HG02943 (cell line): ENCODE measurements around the gene CEPT1.

Source experiments
- ATAC-seq: cut with Tn5 transposase; IDR thresholded peaks from one replicate; pipeline ENCODE4 v1.9.1; 2021; ENCODE audit warnings: mild to moderate bottlenecking, low read depth, moderate library complexity; ENCODE audit not compliant: unreplicated experiment

CEPT1 gene

DNA sequence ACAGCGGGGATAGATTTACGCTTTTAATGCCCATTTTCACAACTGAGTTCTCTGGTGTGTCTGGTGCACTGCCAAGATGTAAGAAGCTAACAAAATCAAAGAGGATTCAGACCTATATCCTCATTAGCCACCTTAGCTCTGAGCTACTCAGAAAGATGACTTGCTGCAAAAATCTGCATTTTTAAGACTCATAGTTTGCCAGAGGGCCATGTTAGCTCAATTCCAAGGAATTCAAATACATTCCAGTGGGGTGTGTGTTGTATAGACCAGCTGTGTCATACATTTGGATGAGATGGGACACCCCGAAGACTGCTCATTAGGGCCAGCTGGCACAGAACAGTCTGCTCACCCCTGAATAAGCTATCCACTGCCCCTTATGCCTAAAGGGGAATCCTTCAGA, 51.5 kb downstream of the CEPT1 start:
- ATAC-seq = no peak

DNA sequence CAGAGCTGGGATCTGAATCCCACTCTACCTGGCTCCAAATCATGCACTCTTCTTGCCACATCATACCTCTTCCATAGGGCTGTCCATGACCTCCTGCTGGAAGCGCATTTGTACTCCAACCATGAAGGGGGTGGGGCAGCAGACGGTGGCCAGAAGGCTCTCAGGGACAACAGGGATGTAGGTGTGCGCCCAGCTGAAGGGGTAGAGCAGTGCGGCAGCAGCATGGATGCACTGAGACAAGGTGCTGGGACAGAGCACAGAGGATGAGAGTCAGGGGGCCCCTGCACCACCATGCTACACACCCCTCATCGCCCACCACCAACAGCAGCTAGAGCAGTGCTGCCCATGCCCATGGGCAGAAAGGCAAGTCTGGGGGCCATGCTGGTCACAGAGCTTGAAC, 52.1 kb downstream of the CEPT1 start:
- no peak for ATAC-seq

DNA sequence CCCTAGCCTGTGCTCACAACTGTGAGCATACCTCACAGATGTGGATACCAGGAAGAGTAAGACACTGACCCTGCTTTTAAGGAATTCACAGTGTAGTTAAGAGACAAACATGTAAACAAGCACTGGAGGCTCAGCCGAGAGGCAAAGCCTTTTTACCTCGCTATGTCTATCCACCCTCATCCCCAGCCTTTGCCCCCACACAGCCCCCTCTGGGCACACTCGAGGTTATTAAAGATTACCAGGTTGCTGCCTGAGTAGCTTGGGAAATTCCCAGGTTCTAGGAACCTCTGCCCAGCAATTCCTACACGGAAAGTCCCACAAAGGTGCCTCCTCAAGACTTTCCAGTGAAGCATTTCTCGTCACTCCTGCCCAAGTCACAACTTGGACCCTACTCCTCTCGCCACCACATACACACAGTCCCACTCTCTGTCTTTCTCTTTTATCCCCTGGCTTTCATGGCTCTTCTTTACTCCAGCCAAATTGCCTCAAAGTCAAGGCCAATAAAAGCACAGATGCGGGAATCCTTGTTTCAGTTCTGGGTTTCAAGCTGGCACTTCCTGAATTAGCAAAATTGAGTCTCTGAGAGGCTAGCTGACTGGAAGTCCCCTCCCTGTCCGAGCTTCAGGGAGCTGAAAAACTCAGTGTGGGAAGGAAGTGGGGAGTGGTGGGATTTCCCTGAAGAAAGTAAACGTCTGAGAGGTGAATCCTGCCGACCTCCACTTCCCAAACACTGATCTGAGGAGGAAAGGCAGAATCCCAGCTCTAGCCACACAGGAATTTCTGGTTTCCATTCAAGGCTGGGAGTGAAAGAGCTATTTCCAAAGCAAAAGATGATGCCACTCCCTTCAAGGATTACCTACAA, 52.9 kb downstream of the CEPT1 start:
- ATAC-seq = no peak

DNA sequence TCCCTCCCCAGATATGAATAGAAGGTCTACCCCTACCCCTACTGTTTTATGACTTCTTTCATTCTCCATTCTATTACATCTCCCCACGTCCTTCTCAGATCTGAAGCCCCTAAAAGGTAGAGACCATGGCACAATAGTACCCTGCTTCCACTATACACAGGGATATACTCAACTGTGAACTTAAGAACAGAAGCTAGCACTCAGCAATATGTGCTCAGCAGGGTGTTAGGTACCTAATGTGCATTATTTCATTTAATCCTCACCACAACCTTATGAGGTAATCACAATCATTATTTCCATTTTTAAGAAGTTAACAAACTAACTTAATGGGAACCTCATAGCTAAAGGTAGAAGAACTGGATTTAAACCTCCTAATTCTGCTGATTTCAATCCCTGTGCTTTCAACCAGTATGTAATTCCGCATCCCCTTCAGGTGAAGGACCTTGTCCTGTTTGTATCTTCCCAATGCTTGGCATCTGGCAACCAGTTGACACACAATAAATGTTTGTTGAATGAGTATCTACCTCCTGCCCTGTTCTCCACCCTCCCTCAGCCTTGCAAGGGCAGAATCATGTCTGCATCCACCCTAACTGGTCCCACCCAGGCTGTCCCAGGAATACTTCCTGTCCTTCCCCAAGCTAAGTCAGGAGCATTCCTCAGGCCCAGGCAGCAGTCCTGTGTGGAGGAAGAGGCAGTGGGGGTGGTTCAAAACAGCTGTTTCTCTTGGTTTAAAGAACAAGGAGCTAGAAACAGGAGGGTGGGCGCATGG, 53.9 kb downstream of the CEPT1 start:
- no peak for ATAC-seq

DNA sequence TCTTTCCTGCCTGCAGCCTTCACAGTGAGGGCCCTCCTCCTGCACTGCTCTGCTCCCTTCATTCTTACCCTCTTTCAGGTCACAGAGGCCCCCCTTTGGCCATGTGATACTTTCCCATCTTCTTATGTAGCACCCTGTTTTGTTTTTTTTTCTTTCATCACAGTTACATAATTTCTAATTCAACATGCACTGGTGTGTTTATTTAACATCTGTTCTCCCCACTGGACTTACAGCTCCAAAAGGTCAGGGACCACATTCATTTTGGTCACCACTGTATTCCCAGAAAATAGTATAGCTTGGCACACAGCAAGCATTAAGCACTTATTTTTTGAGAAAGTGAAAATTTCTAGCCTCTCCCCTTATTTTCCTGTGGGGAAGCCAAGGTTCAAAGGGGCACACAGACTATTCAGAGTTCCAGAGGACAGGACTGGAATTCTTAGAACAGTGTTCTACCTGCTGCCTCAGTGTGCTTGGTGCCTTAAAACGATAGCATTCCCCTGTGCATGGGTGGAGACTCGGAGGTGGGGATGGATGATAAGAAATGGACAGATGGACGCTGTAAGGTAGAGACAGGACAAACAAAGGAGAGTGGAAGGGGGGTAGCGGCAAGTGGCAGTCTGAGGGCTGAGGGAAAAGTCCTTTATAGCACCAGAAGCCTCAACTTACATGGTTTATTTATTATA, 55.1 kb downstream of the CEPT1 start:
- ATAC-seq = no peak

DNA sequence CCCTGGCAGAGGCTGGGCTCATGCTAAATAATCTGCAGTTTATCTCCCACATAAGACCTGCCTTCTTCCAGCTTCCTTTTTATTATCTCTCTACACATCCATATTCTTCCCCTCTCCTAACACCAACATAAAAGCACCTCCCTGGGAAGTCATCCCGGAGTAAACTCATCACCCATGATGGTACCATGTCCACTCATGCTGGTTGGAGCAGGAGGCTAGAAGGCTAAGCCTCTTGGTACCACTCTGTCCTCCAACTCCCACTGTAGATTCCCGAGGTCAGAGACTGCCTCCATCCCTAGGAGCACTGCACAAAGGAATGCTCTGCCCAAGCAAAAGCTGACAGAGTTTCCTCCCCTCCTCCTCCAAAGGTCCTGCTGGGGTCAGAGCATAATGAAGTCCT, 56.2 kb downstream of the CEPT1 start:
- no peak for ATAC-seq

DNA sequence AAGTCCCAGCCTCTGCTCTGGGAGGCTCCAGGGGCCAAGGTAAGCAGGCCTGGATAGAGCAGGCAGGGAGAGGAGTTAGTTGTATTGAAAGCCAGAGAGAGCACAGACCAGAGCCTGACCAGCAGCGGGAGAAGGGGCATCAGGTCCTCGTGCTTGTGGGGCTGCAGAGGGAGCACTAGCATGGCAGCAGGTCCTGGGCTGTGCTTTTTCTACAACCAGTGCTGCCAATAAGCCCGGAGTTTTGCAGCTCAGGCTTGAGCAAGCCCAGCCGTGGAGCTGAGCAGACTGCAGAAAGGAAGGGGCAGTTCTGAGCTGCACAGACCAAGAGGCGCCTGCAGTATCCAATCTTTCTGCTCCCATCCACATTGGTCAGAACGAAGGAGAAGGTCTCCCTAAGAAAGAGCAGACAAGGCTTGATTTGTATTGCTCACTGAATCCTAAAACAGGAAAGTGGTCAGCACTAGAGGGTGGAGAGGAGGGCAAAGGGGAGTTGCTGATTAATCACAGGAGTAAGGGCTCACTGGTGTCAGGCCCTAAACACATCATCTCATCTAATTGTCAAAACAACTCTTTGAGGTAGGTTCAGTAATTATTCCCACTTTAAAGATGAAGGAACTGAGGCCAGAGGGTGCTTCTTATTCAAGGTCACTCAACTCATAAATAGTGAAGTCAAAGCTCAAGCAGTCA, 57.7 kb downstream of the CEPT1 start:
- ATAC-seq = no peak

DNA sequence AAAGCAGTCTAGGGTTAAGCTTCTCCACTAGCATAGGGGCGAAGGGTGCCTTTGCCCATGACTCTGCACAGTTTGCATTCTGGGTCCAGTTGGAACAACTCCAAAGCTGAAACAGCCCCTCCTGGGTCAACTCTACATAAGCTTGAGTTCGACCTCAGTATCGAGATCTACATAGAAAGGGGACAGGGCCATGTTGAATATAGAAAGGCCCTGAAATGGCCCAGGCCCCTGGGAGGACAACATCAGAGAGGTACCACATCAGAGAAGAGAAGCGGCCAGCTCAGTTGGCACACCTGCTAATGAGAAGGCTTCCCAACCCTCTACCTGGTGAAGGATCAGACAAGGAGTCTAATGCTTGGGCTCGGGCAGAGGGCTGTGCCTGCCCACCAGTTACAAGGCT, 58.8 kb downstream of the CEPT1 start:
- ATAC-seq = no peak

DNA sequence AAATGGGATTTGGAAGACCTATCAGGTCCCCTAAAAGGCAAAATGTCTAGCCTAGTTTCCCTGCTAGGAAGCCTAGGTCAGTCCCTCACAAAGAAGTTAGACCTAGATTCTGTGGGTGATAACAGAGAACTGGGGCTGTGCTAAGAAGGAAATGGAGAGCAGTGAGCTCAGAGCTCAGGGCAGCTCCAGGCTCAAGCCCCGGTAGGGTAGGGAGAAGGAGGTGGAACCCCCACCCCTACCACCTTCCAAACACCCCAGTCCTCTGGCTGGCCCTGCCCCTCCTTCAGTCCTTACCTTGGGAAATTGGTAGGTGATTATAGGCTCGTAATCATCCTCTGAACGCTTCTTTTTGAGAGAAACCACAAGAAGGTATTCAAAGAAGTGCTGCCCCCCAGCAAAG, 59.3 kb downstream of the CEPT1 start:
- ATAC-seq = no peak

DNA sequence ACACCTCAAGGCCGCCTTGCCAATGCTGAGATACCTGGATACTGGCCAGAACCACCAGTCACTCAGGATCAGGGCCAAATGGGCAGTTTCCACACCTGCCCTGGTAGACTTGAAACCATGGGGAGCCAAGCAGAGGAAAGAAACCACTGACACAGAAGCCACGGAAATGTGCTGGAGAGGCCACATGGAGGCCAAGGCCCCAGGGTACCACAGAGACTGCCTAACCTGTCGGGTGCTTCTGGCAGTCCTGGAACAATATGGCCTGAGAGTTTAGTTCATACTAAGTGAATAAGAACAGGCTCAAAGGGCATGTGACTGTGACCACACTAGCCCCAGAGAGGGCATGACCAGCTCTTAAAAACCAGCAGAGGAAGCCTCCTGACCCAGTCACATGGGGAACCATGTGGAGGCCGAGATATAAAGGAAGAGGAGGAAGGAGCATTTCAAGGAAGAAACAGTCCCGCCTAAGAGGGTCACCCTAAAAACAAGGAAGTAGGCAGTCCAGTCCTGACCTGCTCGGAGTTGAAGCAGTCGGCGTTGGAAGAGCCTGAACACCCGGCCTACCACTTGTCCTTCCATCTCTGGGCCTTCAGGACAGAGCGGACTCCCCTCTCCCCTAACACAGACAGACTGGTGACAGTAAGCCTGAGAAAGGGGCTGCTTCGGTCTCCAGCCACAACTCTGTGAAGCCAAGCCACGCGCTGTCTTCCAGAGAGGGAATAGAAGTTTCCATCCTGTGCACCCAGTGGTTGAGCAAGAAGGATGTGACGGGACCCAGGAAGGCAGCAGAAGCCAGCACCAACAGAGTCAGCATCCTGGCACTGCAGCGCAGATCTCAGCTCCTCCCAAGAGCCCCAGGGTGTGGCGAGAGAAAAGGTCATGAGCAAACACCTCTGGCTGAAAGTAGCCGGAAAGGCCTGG, 60.1 kb downstream of the CEPT1 start, which contains the start of gene DENND2D:
TSS of gene DENND2D (minus strand) at position 766 of the 921 bp plus-strand sequence. CDS start at position 579, 187 bp downstream.
- no peak for ATAC-seq

DNA sequence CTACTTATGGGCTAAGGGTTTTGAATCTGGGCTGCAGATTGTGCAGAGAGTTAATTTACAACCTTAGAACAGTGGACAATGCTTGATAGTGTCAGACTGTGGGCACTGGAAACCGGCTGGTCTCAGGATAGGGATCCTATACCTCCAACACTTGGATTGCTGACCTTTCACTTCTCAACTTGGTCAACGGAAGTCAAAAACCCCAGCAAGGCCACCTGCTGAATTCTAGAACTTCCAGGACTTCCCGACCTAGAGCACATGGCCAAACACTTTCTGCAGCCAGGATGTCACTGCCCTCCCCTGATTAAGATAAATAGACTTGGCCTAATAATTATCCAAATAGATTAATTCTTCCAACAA, 60.8 kb downstream of the CEPT1 start:
- ATAC-seq = no peak

DNA sequence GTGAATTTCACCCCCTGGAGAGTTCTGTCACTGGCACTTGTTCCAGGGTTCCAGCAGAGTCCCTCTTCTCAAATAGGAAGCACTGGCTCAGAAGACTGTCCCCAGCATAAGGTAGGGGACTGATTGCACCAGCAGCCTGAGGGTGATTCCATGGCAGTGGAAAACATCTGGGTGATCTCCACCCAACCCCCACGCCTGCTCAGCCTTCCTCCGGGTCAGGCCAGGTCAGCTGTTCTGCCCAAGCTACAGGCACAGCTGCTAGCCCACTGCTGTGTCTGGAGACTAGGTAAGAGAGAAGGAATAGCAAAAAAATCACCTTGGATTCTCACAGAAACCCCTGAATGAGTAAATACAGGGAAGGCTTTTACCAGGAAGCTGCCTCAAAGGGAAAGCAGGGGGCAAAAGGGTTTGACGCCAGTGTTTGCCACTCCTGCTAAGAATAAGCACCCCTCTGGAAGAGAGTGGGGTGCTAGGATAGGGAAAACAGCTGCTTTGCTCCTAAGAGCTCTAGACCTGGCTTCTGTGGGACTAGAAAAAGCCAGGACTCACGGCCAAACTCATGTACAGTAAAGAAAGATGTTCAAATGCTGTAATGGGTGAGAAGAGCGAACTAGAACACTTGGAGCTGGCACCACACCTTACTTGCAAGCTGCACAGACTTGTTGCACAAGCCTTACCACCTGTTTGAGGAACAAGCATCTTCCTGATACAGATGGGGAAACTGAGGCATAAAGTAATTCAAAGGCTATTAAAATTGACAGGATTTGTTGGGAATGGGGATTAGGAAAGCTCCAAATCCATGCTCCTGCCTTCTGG, 61.5 kb downstream of the CEPT1 start:
- no peak for ATAC-seq

DNA sequence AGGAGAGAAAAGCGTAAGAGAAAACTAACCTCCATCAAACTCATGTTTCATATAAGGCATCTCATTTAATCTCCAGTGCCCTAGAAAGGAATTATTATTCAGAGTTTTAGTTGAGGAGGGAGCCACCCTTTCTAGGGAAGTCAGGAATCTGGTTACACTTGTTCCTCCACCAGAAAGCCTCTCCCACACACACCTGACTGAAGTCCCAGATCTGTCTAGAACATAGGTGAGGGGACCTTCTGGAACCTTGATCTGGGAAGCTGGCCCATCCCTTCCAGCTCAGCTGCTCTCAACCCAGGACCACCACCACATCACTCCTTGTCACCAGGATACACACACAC, 62.3 kb downstream of the CEPT1 start:
- no peak for ATAC-seq

DNA sequence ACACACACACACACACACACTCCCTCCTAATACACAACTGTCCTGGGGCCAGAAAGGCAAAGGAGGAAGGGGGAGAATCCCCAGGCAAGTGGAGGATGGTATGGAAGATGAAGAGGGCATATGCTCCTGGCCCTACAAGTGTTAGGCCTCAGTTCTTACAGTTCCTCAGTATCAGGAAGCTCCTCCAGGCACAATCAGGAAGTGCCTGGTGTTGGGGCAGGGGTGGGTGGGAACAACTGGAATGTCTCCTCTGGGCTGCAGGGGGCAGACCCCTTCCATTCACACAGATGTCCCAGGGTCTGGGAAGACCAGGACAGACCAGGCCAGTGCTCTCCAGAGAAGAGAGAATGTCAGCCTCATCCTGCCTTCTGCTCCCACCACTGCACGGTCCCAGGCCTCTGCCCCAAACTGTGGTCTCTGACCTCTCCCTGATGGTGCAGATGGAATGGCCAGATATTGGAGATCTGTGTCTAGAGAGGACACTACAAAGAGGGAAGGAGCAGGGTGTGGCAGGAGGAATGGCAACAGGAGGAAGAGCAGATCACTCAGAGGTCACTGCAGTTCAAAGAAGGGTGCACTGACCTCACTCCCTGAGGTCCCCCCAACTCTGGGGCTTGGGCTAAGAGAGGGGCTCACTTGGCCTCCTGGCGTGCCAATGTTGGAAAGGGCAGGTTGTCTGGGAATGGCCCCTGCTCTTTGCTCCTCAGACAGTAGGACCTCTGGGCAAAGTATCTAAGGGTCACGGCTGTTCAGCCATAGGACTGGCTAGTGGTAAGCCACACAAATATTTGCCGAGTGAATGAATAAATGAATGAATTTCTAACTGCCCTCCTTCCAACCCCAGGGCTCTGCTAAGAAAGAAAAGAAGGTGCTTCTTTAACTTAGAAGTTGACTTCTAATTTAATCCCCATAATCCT, 62.9 kb downstream of the CEPT1 start:
- no peak for ATAC-seq

DNA sequence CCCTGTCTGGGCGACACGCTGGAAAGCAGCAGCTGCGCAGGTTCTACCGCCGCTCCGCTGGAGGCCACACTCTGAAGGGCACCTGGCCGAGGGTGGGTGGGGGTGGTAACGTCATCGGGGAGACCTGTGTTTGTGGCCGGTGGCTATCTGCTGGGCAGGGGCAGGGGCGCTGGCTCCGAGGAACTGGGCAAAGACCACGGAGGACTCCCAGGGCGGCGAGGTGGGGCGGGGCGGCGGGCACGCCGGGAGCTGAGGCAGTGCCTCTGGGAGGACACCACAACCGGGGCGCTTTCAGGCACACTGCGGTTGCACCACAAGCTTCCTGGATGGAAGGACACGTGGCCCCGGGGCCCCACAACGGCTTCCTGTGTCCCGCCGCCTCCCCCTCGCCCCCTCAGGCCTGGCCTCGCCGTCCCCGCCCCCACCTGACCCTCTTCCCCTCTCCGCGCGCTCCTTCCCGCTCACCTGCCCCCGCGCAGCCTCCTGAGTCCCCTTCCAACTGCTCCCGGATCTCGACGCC, 63.7 kb downstream of the CEPT1 start:
- ATAC-seq = peak; percentile 52

DNA sequence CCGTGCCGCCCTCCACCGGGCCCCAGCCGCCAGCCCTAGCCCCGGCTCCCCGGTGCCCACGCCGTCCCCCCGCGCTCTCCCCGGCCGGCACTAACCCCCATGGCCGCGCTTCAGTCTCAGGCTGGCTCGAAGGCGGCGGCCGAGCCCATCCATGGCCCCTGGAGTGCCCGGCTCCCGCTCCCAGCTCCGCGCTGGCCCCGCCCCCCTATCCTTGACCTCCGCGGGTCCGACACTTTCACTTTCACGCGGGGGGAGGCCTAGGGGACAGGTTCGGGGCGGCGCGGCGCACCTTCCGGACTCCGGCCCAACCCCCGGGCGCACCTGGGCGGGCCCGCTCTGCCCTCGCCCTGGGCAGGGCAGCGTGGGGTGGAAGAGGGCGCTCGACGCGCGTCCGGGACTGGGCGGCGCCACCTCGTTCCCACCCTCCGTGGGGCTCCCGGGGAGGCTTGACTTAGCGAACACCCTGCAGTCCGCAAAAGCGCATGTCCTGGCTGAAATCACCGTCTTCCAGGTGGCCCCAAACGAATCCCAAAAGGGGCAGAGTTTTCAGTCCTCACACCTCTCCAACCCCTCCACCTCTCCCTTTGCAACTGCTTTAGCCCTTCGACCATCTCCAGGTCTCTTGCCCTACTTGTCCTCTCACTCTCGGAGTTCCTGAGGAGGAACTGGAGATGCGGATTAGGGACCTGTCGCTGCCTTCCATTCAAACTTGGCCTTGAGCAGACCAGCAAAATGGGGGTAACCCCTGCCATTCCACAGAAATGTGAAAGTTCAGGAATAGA, 64.4 kb downstream of the CEPT1 start:
- peak; percentile 62 for ATAC-seq
